SU-DHL-6 (cell line): Measurements from ENCODE around the gene REXO1.

ENCODE experiments used
- H2AFZ ChIP-seq: fragments of 200-600 bp; sonication (generic); 2 replicates; pipeline ENCODE4 v1.6.1; 2014; ENCODE audit warnings: low read depth, mild to moderate bottlenecking, moderate library complexity, mixed read lengths, antibody characterized with exemption, low read length; ENCODE audit not compliant: severe bottlenecking
- H3F3A ChIP-seq: fragments of 200-600 bp; shearing (Covaris generic); 2 replicates; pipeline ENCODE4 v1.6.0; 2016; ENCODE audit warnings: antibody characterized with exemption, mild to moderate bottlenecking; ENCODE audit not compliant: insufficient read depth
- H3K27ac ChIP-seq: fragments of 200-600 bp; sonication (generic); 2 replicates; pipeline ENCODE4 v1.5.1; 2016; ENCODE audit warnings: low read depth, mild to moderate bottlenecking, low read length, moderate library complexity, mixed read lengths
- H3K27me3 ChIP-seq: fragments of 200-600 bp; sonication (generic), shearing (Covaris generic); 2 replicates; pipeline ENCODE4 v1.6.0; 2014; ENCODE audit warnings: mild to moderate bottlenecking, low read length
- H3K36me3 ChIP-seq: fragments of 200-600 bp; sonication (generic); 2 replicates; pipeline ENCODE4 v1.6.1; 2014; ENCODE audit warnings: mild to moderate bottlenecking, low read length, mixed read lengths
- H3K4me2 ChIP-seq: fragments of 300-600, 200-600 bp; shearing (Covaris generic), sonication (generic); 2 replicates; pipeline ENCODE4 v1.6.0; 2014; ENCODE audit warnings: low read length, low read depth, mild to moderate bottlenecking; ENCODE audit not compliant: poor library complexity, severe bottlenecking
- H3K4me3 ChIP-seq: fragments of 200-600 bp; sonication (generic); 2 replicates; pipeline ENCODE4 v1.5.1; 2014; ENCODE audit warnings: antibody characterized with exemption, low read length, mild to moderate bottlenecking, mixed read lengths; ENCODE audit not compliant: insufficient read depth, poor library complexity, severe bottlenecking
- H3K79me2 ChIP-seq: fragments of 200-600 bp; sonication (generic); 2 replicates; pipeline ENCODE4 v1.6.1; 2014; ENCODE audit warnings: mild to moderate bottlenecking, low read length, moderate library complexity; ENCODE audit not compliant: insufficient read depth
- H3K9ac ChIP-seq: fragments of 200-600 bp; sonication (generic); 2 replicates; pipeline ENCODE4 v1.7.0; 2014; ENCODE audit warnings: mild to moderate bottlenecking, low read length
- H3K9me2 ChIP-seq: fragments of 200-600 bp; sonication (generic); replicated peaks from 2 replicates; pipeline ENCODE4 v1.6.1; 2014; ENCODE audit warnings: low read length; ENCODE audit not compliant: insufficient read depth
- H3K9me3 ChIP-seq: fragments of 200-600 bp; sonication (generic); 2 replicates; pipeline ENCODE4 v1.6.1; 2014; ENCODE audit warnings: low read length, mixed read lengths; ENCODE audit not compliant: insufficient read depth
- H4K20me1 ChIP-seq: fragments of 200-600 bp; sonication (generic); 2 replicates; pipeline ENCODE4 v1.6.1; 2014; ENCODE audit warnings: low read depth, mild to moderate bottlenecking, antibody characterized with exemption, low read length, moderate library complexity, mixed read lengths
- CTCF ChIP-seq: fragments of 200-600 bp; sonication (generic); IDR thresholded peaks from one replicate; pipeline ENCODE4 v1.5.1; 2017; ENCODE audit warnings: antibody characterized with exemption, mild to moderate bottlenecking, low read length, moderate library complexity; ENCODE audit not compliant: insufficient read depth, poor library complexity, severe bottlenecking
- EZH2phosphoT487 ChIP-seq: fragments of 200-600 bp; sonication (generic), shearing (Covaris generic); conservative IDR thresholded peaks from 2 replicates; pipeline ENCODE4 v1.6.1; 2018; ENCODE audit warnings: mild to moderate bottlenecking, antibody characterized with exemption, low read length, moderate library complexity, mixed read lengths

The REXO1 gene

GRCh38 chr19:1812426-1813191 is 35.7 kb downstream of the REXO1 start:
- peak overlapping the region; percentile 67 for H2AFZ ChIP-seq
- peak overlapping the region; percentile 54 for H3K4me3 ChIP-seq
- H3K36me3 ChIP-seq, result no peaks in the 10 kb centered on the region
- TF ChIP-seq CTCF (peak; percentile 86), EZH2phosphoT487 (no peak)
- no peaks in the 10 kb centered on the region for H3K9me2 ChIP-seq
- peak overlapping the region; percentile 67 for H3K4me2 ChIP-seq
- peak overlapping the region; percentile 60 for H3K27ac ChIP-seq
- no peaks in the 10 kb centered on the region for H3K27me3 ChIP-seq
- peak overlapping the region; percentile 52 for H3K9ac ChIP-seq
- no peaks in the 10 kb centered on the region for H4K20me1 ChIP-seq
- H3K79me2 ChIP-seq, result no peaks in the 10 kb centered on the region
- H3K9me3 ChIP-seq, result no peaks in the 10 kb centered on the region
- H3F3A ChIP-seq, result 0 out of 2 replicates have a peak, but pooled peaks cover 5% of the 10 kb centered on the region

- Histone ChIP-seq H3K9me3 (no peaks in the 10 kb centered on the region), H4K20me1 (no peaks in the 10 kb centered on the region), H3K9me2 (no peaks in the 10 kb centered on the region), H3K9ac (peak within 1 kb of the TSS; percentile 52), H3K4me3 (peak within 1 kb of the TSS; percentile 63), H3K27ac (peak within 1 kb of the TSS; percentile 60), H3F3A (0 out of 2 replicates have a peak, but pooled peaks cover 5% of the 10 kb centered on the region), H3K36me3 (no peaks in the 10 kb centered on the region), H3K27me3 (no peaks in the 10 kb centered on the region), H3K79me2 (no peaks in the 10 kb centered on the region), H3K4me2 (peak within 1 kb of the TSS; percentile 67), H2AFZ (peak within 1 kb of the TSS; percentile 94)
- TF ChIP-seq CTCF (peak; percentile 29), EZH2phosphoT487 (no peak)
Measured at GRCh38 chr19:1811942-1812425, 36.3 kb downstream of the REXO1 start, which contains the start of gene ATP8B3. ATP8B3 (minus strand) TSS chr19:1812276; CDS start chr19:1811736, 540 bp downstream.

- Histone ChIP-seq H3K4me2 (peak overlapping the region; percentile 67), H2AFZ (peak overlapping the region; percentile 94), H3K9me3 (no peaks in the 10 kb centered on the region), H4K20me1 (no peaks in the 10 kb centered on the region), H3K27ac (no peak overlapping the region), H3K27me3 (no peaks in the 10 kb centered on the region), H3K36me3 (no peaks in the 10 kb centered on the region), H3K9ac (peak overlapping the region; percentile 52), H3F3A (0 out of 2 replicates have a peak, but pooled peaks cover 5% of the 10 kb centered on the region), H3K79me2 (no peaks in the 10 kb centered on the region), H3K4me3 (peak overlapping the region; percentile 63), H3K9me2 (no peaks in the 10 kb centered on the region)
- TF ChIP-seq EZH2phosphoT487, result no peak
- no peak for TF ChIP-seq CTCF
Measured at GRCh38 chr19:1811472-1811894, 36.8 kb downstream of the REXO1 start.
